DOHH2 (cell line): ENCODE data around the gene GIT1.

Experiments
- EZH2phosphoT487 ChIP-seq: fragments of 200-600 bp; sonication (generic); IDR thresholded peaks from 2 replicates; pipeline ENCODE4 v1.6.1; 2017; ENCODE audit warnings: borderline replicate concordance, mild to moderate bottlenecking, antibody characterized with exemption, low read length, moderate library complexity, mixed read lengths
- TF ChIP-seq, protein P1 (sequence below): fragments of 200-600 bp; sonication (generic); IDR thresholded peaks from one replicate; pipeline ENCODE4 v1.5.1; 2014; ENCODE audit warnings: antibody characterized with exemption, mild to moderate bottlenecking, low read depth, low read length; ENCODE audit not compliant: poor library complexity, severe bottlenecking

- TF ChIP-seq, protein P1, sequence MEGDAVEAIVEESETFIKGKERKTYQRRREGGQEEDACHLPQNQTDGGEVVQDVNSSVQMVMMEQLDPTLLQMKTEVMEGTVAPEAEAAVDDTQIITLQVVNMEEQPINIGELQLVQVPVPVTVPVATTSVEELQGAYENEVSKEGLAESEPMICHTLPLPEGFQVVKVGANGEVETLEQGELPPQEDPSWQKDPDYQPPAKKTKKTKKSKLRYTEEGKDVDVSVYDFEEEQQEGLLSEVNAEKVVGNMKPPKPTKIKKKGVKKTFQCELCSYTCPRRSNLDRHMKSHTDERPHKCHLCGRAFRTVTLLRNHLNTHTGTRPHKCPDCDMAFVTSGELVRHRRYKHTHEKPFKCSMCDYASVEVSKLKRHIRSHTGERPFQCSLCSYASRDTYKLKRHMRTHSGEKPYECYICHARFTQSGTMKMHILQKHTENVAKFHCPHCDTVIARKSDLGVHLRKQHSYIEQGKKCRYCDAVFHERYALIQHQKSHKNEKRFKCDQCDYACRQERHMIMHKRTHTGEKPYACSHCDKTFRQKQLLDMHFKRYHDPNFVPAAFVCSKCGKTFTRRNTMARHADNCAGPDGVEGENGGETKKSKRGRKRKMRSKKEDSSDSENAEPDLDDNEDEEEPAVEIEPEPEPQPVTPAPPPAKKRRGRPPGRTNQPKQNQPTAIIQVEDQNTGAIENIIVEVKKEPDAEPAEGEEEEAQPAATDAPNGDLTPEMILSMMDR, result no peak
- no peak for TF ChIP-seq EZH2phosphoT487
Observed at GRCh38 chr17:29546085-29546484, 43.4 kb downstream of the GIT1 start.
